ENCODE results near the gene LIAS. TPM values are rescaled to one million over a fixed set of nuclear protein-coding genes. Genes with fewer than 3 reads are reported as not detected.
A peak's percentile ranks its signal among the peaks of the same experiment; 100 is the strongest.

The LIAS gene
- total RNA-seq, 1 donor from 2014 or later = 10.9 TPM

DNA sequence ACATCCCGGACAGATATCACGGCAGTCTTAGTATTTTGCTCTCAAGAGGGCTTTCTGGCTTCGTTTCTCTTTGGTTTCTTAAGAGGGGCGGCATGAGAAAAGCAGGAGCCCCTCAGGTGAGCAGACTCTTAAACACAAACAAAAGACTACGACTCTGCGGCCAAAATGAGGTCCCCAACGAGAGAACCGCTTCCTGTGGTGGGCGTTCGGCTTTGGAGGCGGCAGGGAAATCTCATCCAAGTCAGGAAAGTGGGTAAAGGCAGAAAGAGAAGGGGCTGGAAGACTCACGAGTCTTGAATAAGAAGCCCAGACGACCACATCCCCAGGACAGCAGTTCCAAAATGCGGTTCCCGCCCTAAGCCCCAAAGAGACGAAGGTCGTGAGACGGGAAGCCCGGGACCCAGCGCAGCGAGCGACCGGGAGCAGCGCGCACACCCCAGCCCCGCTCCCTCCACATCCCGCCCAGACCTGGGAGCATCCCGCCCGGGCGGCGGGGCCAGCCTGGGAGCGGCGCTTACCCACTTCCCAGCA is 68.0 kb downstream of the LIAS start:
- no peak for DNase-seq (ENCODE audit: low read depth)
- H3K4me3 ChIP-seq (ENCODE audit: low read depth, low read length) = peak overlapping the region; percentile 81
- TF ChIP-seq CTCF (conservative IDR thresholded peaks at IDR 0.05; ENCODE audit: low read depth, low read length) = no peak

DNA sequence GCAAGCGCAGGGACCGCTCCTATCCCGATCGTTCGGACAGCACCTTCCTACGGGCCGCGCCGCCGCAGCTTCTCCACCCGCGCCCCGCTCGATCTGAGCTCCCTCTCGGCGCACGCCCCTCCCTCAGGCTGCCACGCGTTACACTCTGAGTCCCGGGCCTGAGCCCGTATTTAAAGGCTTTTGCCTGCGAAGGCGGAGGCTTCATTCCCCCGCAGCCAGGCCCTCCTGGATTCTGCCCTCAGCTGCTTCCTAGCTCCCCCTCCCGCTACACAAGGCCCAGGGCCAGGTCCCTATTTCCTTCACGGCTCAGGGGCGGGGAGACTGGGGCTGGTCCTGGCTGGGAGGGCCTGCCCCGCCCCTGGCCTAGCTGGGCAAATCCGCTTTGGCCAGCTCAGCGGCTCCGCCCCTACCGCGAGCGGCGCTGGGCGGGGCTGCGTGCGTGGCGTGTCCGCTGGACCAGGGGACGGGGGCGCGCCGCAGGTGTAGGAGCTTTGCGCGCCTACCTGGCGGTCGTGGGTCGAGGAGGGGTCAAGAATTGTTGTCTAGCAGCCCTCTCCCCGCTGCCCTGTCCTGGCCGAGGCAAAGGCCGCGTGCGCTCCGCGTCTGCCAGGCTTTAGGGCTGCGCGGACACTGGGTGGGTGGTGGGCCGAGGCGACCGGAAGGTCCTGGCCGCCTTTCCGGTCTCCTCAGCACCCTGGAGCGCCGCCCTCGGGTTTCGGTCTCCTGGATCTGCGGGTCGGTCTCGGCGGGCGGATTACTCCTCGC is 68.6 kb downstream of the LIAS start, which contains the start of gene UGDH:
Gene UGDH (minus strand): TSS at position 144 of the 765 bp plus-strand sequence. CDS start 5,927 bp downstream, outside the sequence.
- no peak for TF ChIP-seq CTCF (conservative IDR thresholded peaks at IDR 0.05; ENCODE audit: low read depth, low read length)
- DNase-seq (ENCODE audit: low read depth) = peak; percentile 76
- H3K4me3 ChIP-seq (ENCODE audit: low read depth, low read length) = peak within 1 kb of the TSS; percentile 81

- no peak for TF ChIP-seq CTCF (conservative IDR thresholded peaks at IDR 0.05; ENCODE audit: low read depth, low read length)
- peak overlapping the region; percentile 81 for H3K4me3 ChIP-seq (ENCODE audit: low read depth, low read length)
- no peak for DNase-seq (ENCODE audit: low read depth)
These were observed 69.2 kb downstream of the LIAS start for GRCh38 chr4:39528061-39528465.

Other genes starting within 250 kb of the LIAS start
- 31.6 and 39.6 TPM in 2 replicates for gene RFC1, start 92.7 kb upstream of the LIAS start, total RNA-seq
- gene KLB, start 52.1 kb upstream of the LIAS start, total RNA-seq = not detected in 2 replicates
- gene RPL9, start 134 bp upstream of the LIAS start, total RNA-seq = 3,007 and 3,128 TPM in 2 replicates
- 60.9 and 97.4 TPM in 2 replicates for gene UGDH, start 68.4 kb downstream of the LIAS start, total RNA-seq
- gene SMIM14, start 179.8 kb downstream of the LIAS start, total RNA-seq = 11.9 and 13.1 TPM in 2 replicates
- gene UBE2K, start 239.1 kb downstream of the LIAS start, total RNA-seq = 26.1 and 32.7 TPM in 2 replicates

Data from epithelial cell of proximal tubule (primary cell).